Breast epithelium (tissue), 4 donors: ENCODE results near the gene MTARC1. TPM values are rescaled to one million over a fixed set of nuclear protein-coding genes. Genes with fewer than 3 reads are reported as not detected.

Source experiments
- DNase-seq, 2 donors: peaks; one replicate each; pipeline ENCODE4 v3.0.0-alpha.2; 2019; ENCODE audit warnings: low spot score in 2 of 2
- H3K27ac ChIP-seq, 2 donors: fragments of 200-600 bp; sonication (generic) in 1 of 2; one replicate each; pipeline ENCODE4 v1.5.1; 2016 to 2019; ENCODE audit warnings: mild to moderate bottlenecking in 1 of 2
- H3K27me3 ChIP-seq, 2 donors: fragments of 200-600 bp; sonication (generic) in 1 of 2; one replicate each; pipeline versions ENCODE4 v1.5.1 to v1.6.0; 2017 to 2019; ENCODE audit warnings: control low read depth in 1 of 2, mild to moderate bottlenecking in 1 of 2
- H3K36me3 ChIP-seq: fragments of 200-600 bp; one replicate; pipeline ENCODE4 v1.5.1; 2019
- H3K4me1 ChIP-seq, 2 donors: fragments of 200-600 bp; sonication (generic); one replicate each; pipeline ENCODE4 v1.5.1; 2016 to 2019; ENCODE audit warnings: control low read depth in 1 of 2
- H3K4me3 ChIP-seq, 3 donors: fragments of 200-600 bp; sonication (generic); 1 replicate in 2 of 3; 2 replicates in 1 of 3; pipeline ENCODE4 v1.5.1; 2016 to 2019; ENCODE audit warnings: mild to moderate bottlenecking in 3 of 3, moderate library complexity in 2 of 3
- H3K9me3 ChIP-seq, 2 donors: fragments of 200-600 bp; sonication (generic) in 1 of 2; one replicate each; pipeline ENCODE4 v1.5.1; 2016 to 2019; ENCODE audit warnings: control low read depth in 1 of 2
- POLR2A ChIP-seq: fragments of 450-650 bp; IDR thresholded peaks from one replicate; pipeline ENCODE4 v1.6.1; 2016; ENCODE audit warnings: antibody characterized with exemption, mild to moderate bottlenecking, moderate library complexity
- POLR2AphosphoS5 ChIP-seq, 3 donors: sonication (generic); formaldehyde crosslinking; IDR thresholded peaks; one replicate each; pipeline ENCODE4 v1.6.1; 2017; ENCODE audit warnings: antibody characterized with exemption in 3 of 3
- intact Hi-C: fragments of 100-400 bp; cut with DNase I; formaldehyde crosslinking; loops from one replicate; pipeline ENCODE4 v1.15.1; 2023; ENCODE audit warnings: low total_unique reads
- total RNA-seq, 3 donors: library from RNA; depleted of rRNA; stranded (reverse); fragments of >200 nt; gene quantifications; one replicate each; pipeline ENCODE4 v1.1.0, GENCODE V29; 2016
- TF ChIP-seq, protein P1 (sequence below), 3 donors: fragments of 450-650 bp; IDR thresholded peaks; one replicate each; pipeline ENCODE4 v1.5.1; 2016 to 2017; ENCODE audit warnings: antibody characterized with exemption in 3 of 3, mild to moderate bottlenecking in 3 of 3, moderate library complexity in 3 of 3

Gene MTARC1
- total RNA-seq, 3 donors from 2014 or later = 32.1 to 133 (median 47.9) TPM

DNA sequence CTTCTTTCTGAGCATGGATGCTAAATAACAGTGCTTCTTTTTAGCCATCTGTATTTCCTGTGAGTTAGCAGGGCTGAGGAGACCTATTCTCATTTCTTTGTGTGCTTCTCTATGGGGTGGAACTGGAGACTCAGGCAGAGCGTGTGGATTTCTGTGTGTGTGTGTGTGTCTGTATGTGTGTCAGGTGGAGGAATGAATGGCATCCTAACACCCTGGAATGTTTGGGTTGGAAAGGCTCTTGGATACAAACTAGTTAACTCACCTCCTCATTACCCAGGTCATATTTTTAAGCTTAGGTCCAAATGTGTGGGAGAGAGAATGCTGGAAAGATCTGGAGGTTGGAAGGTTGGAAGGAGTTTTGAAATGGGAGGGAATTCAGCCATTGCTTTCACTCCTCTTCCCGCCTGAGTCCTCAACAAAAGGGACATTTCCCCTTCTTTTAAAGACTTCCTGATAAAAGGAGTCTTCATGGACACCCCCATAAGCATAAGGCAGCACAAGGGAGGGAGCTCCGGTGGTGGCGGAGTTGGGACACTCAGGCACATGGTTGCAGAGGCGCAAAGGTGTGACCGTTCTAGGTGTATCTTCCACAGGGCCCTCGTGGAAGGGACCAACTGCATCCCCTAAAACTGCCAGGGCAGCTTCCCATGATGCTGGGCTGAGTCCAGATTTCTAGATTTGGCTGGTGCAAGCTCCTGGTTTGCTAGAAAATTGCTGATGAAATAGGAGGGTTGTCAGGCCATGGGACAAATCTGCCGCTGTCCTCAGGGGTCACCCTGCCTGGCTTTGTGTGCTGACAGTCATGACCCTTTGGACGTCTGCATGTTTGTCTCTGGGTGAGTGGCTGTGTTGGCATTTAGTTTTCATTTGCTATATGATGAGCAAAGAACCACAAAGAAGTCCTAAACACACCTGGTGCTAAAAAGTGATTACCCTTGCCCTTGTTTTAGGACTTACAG lies 37.6 kb downstream of the MTARC1 start:
- no peaks in the 10 kb centered on the region for H3K4me1 ChIP-seq
- H3K9me3 ChIP-seq = no peaks in the 10 kb centered on the region
- DNase-seq = no peak
- TF ChIP-seq POLR2A (no peak), POLR2AphosphoS5 (IDR thresholded peaks at IDR 0.05) (no peak)
- TF ChIP-seq, protein P1, sequence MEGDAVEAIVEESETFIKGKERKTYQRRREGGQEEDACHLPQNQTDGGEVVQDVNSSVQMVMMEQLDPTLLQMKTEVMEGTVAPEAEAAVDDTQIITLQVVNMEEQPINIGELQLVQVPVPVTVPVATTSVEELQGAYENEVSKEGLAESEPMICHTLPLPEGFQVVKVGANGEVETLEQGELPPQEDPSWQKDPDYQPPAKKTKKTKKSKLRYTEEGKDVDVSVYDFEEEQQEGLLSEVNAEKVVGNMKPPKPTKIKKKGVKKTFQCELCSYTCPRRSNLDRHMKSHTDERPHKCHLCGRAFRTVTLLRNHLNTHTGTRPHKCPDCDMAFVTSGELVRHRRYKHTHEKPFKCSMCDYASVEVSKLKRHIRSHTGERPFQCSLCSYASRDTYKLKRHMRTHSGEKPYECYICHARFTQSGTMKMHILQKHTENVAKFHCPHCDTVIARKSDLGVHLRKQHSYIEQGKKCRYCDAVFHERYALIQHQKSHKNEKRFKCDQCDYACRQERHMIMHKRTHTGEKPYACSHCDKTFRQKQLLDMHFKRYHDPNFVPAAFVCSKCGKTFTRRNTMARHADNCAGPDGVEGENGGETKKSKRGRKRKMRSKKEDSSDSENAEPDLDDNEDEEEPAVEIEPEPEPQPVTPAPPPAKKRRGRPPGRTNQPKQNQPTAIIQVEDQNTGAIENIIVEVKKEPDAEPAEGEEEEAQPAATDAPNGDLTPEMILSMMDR (IDR thresholded peaks at IDR 0.05) = no peak
- no peak overlapping the region for H3K4me3 ChIP-seq
- intact Hi-C loops = no loop called here
- no peak overlapping the region for H3K27ac ChIP-seq
- no peaks in the 10 kb centered on the region for H3K36me3 ChIP-seq
- no peaks in the 10 kb centered on the region for H3K27me3 ChIP-seq

DNA sequence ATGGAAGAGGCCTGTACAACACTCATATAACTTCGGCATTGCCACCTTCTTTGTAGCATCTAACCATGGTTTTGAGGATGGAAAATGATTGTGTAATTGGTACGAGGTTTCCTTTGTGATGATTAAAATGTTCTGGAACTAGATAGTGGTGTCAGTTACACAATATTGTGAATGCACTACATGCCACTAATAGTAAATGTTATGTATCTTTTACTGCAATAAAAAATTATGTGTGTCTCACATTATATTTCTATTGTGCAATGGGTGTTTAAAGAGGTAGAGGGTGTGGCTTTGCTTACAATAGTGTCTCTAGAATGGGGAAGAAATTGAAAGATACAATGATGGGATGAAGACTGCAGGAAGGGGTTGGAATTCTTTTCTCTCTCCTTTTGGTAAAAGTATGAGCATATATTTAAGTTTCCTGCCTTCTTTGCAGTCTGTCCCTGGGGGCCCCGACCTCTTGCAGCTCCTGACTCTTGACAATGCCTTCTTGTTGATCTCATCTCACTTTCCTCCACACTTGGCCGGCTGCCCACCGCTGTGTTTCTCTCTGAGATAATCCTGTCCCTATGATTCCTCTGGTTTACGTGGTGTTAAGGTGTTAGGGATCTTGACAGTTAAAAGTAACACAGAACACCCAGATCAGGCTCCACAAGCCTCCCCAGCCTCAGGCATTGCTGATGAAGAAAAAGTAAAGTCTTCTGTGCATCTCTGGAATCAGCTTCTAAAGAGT lies 39.3 kb downstream of the MTARC1 start:
- Histone ChIP-seq H3K4me1 (no peaks in the 10 kb centered on the region), H3K27me3 (no peaks in the 10 kb centered on the region), H3K9me3 (no peaks in the 10 kb centered on the region), H3K4me3 (no peak overlapping the region), H3K36me3 (no peaks in the 10 kb centered on the region), H3K27ac (no peak overlapping the region)
- TF ChIP-seq POLR2A (no peak), POLR2AphosphoS5 (IDR thresholded peaks at IDR 0.05) (no peak)
- TF ChIP-seq, protein P1 (IDR thresholded peaks at IDR 0.05) = no peak
- intact Hi-C loops = no loop called here
- DNase-seq = no peak

DNA sequence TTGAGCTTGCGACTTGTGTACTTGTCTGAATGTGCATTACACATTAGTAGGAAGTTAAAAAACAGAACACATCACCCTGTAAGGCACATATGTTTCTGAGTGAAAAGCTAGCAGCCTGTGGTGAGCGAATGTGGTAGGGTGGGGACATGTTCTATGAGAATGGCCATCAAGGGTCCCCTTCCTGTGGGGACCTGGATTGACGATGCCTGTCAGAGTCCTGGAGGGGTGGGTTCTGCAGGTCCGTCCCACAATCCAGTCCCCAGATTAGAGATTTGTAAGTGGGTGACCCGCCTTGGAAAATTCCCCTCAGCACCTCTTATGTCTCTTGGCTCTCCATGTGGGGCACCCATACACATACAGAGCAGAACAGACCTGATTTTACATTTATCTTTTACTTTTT lies 40.0 kb downstream of the MTARC1 start:
- no peak overlapping the region for H3K4me3 ChIP-seq
- H3K36me3 ChIP-seq = no peaks in the 10 kb centered on the region
- intact Hi-C loops = no loop called here
- TF ChIP-seq, protein P1 (IDR thresholded peaks at IDR 0.05) = no peak
- TF ChIP-seq POLR2A (no peak), POLR2AphosphoS5 (IDR thresholded peaks at IDR 0.05) (no peak)
- H3K27ac ChIP-seq = no peak overlapping the region
- H3K4me1 ChIP-seq = no peaks in the 10 kb centered on the region
- H3K9me3 ChIP-seq = peaks cover 0 to 5% of the 10 kb centered on the region in 2 donors
- no peak for DNase-seq
- H3K27me3 ChIP-seq = no peaks in the 10 kb centered on the region

DNA sequence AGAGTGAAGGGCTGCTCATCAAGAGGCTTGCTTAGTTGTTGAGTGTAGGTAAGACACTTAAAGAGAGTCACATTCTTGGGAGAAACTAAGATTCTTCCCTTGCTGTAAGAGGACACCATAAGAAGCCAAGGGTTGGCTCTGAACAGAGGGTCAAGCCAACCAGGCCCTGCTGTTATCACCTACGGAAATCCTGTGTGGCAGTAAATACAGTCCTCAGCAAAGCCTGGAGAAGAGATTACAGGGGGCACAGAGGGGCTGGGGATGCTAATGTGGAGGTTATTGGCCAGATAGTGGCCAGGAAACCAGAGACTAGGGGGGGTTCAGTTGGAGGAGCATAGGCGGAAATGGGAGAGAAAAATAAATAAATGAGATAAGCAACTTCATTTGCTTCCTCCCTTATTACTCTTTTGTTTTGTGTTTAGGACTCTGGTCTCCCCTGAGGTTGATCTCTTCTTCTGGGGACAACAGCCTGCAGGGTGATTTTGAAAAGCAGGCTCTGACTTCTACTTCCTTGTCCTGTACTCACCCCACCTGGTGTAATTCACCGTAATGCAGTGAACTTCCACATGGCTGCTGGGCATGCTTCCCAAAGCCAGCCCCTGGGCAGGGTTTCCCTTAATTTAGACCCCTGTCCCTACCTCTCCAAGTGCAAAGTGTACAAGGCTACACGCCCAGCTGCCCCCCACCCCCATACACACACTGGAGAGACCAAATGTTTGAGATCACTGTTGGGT lies 40.9 kb downstream of the MTARC1 start:
- H3K27ac ChIP-seq = no peak overlapping the region
- no peaks in the 10 kb centered on the region for H3K27me3 ChIP-seq
- no peaks in the 10 kb centered on the region for H3K4me1 ChIP-seq
- no peak overlapping the region for H3K4me3 ChIP-seq
- H3K36me3 ChIP-seq = no peaks in the 10 kb centered on the region
- intact Hi-C loops = no loop called here
- TF ChIP-seq, protein P1 (IDR thresholded peaks at IDR 0.05) = no peak
- TF ChIP-seq POLR2AphosphoS5 (IDR thresholded peaks at IDR 0.05) = no peak
- TF ChIP-seq POLR2A = no peak
- DNase-seq = no peak
- H3K9me3 ChIP-seq = peaks cover 0 to 5% of the 10 kb centered on the region in 2 donors
